ENCODE data around the gene OBSCN. TPM values are rescaled to one million over a fixed set of nuclear protein-coding genes. Genes with fewer than 3 reads are reported as not detected.

OBSCN gene
- total RNA-seq, 1 donor from 2014 or later: 28.6 TPM

- Histone ChIP-seq H3K4me3 (no peak overlapping the region), H3K27ac (no peak overlapping the region), H3K27me3 (no peaks in the 10 kb centered on the region), H3K9me3 (no peaks in the 10 kb centered on the region), H3K36me3 (peaks cover 0 to 9% of the 10 kb centered on the region in 2 donors), H3K4me1 (no peaks in the 10 kb centered on the region)
- intact Hi-C loops (cut with DNase I): no loop called here
- no peak for DNase-seq (ENCODE audit: low spot score in 2 of 2)
- TF ChIP-seq CTCF (IDR thresholded peaks at IDR 0.05): no peak
Measured at GRCh38 chr1:228293393-228293792, 85.5 kb downstream of the OBSCN start.

GRCh38 chr1:228293816-228294500 lies 86.1 kb downstream of the OBSCN start:
- DNase-seq (ENCODE audit: low spot score in 2 of 2): peak in 1 of 2 donors; percentile 3
- Histone ChIP-seq H3K36me3 (peaks cover 0 to 9% of the 10 kb centered on the region in 2 donors), H3K4me1 (no peaks in the 10 kb centered on the region), H3K27ac (no peak overlapping the region), H3K9me3 (no peaks in the 10 kb centered on the region), H3K27me3 (no peaks in the 10 kb centered on the region), H3K4me3 (no peak overlapping the region)
- no peak for TF ChIP-seq CTCF (IDR thresholded peaks at IDR 0.05)
- intact Hi-C loops (cut with DNase I): no loop called here

GRCh38 chr1:228294717-228295116 lies 86.9 kb downstream of the OBSCN start:
- Histone ChIP-seq H3K9me3 (no peaks in the 10 kb centered on the region), H3K36me3 (peaks cover 0 to 9% of the 10 kb centered on the region in 2 donors), H3K4me1 (no peaks in the 10 kb centered on the region), H3K27ac (no peak overlapping the region), H3K4me3 (no peak overlapping the region), H3K27me3 (no peaks in the 10 kb centered on the region)
- no peak for TF ChIP-seq CTCF (IDR thresholded peaks at IDR 0.05)
- intact Hi-C loops (cut with DNase I): no loop called here
- DNase-seq (ENCODE audit: low spot score in 2 of 2): no peak

GRCh38 chr1:228295201-228295600 lies 87.4 kb downstream of the OBSCN start:
- H3K4me3 ChIP-seq: no peak overlapping the region
- H3K27me3 ChIP-seq: no peaks in the 10 kb centered on the region
- no peak for DNase-seq (ENCODE audit: low spot score in 2 of 2)
- no peaks in the 10 kb centered on the region for H3K4me1 ChIP-seq
- intact Hi-C loops (cut with DNase I): no loop called here
- H3K9me3 ChIP-seq: no peaks in the 10 kb centered on the region
- TF ChIP-seq CTCF (IDR thresholded peaks at IDR 0.05): no peak
- peaks cover 0 to 9% of the 10 kb centered on the region in 2 donors for H3K36me3 ChIP-seq
- H3K27ac ChIP-seq: no peak overlapping the region

- intact Hi-C loops (cut with DNase I): no loop called here
- peaks cover 0 to 9% of the 10 kb centered on the region in 2 donors for H3K36me3 ChIP-seq
- no peaks in the 10 kb centered on the region for H3K4me1 ChIP-seq
- H3K27me3 ChIP-seq: no peaks in the 10 kb centered on the region
- no peak overlapping the region for H3K27ac ChIP-seq
- no peak for TF ChIP-seq CTCF (IDR thresholded peaks at IDR 0.05)
- no peak for DNase-seq (ENCODE audit: low spot score in 2 of 2)
- H3K9me3 ChIP-seq: no peaks in the 10 kb centered on the region
- no peak overlapping the region for H3K4me3 ChIP-seq
Measured at GRCh38 chr1:228295981-228296380, 88.1 kb downstream of the OBSCN start.
